ENCODE data around the gene SLA2.

The SLA2 gene

DNA sequence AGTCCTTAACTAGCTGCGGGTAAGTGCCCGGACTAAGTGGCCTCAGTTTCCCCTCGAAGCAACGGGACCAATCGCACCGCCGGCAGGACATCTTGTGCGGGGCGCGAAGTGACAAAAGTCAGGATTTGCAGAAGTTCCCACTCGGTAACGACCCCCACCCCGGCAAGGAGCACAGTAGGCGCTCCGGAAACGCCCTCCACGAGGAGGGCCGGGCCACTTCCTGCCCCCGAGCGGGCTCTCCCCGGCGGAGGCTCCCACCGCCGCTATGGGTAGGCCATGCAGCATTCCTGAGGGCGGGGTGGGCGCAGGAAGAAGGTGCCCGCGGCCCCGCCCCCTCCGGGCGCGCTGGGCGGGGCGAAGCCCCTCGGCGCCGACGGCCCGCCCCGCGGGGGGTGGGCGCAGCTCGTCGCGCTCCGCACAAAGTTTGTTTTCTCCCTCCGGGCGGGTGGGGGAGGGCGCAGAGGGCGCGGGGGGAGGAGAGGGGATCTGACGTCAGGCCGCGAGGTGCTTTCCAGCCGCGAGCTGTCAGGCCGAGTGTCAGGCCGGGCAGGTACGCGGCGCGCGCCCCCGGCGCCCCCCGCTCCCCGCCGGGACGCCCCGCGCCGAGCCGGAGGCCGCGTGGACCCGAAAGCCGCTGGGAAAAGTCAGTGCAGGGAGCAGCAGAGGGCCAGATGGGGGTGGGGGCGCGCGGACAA is 72.7 kb downstream of the SLA2 start, which contains the start of gene TGIF2:
Gene TGIF2 (plus strand): TSS at position 495 of the 695 bp plus-strand sequence. CDS start 5,178 bp downstream, outside the sequence.
- DNase-seq = peak; percentile 95

DNA sequence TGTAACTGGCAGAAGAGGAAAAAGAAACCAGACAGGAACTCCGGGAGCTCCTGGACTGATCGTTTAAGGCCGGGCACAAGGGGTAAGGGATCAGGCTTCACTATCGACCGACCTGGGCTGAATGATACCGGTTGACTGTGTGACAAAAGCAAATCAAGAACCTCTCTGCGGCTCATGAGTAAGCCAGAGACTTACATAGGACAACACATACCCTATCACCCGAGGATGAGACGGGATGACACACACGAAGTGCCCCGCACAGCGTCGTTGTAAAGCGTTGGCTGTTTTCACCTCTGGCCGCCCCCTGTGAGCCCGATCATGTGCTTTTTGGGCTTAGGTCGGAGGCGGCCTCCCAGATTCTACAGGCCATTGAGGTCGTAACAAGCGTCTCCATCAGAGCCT is 73.3 kb downstream of the SLA2 start:
- peak; percentile 73 to 76 for DNase-seq

GRCh38 chr20:36571564-36572504 is 74.2 kb downstream of the SLA2 start:
- DNase-seq = no peak

DNA sequence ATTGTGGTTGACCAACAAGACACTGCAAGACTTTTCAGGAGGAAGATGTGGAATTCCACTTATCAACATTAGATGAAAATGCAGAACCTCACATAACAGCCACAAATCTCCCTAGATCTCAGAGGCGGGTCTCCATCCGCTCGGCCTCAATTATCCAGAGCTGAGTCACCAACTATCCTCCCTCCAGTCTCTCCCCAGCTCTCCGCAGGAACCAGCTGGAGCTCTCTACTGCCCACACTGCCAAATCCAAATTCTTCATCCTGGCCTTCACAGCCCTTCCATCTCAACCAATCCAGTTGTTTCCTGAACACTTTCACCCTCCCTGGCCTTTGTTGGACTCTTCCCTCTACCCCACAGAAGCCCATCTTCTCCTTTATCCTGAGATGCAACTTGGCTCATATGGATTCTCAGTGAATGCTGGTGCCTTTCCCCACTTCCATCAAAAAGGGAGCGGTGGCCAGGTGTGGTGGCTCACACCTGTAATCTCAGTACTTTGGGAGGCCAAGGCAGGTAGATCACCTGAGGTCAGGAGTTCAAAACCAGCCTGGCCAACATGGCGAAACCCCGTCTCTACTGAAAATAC is 76.1 kb downstream of the SLA2 start:
- DNase-seq = no peak

DNA sequence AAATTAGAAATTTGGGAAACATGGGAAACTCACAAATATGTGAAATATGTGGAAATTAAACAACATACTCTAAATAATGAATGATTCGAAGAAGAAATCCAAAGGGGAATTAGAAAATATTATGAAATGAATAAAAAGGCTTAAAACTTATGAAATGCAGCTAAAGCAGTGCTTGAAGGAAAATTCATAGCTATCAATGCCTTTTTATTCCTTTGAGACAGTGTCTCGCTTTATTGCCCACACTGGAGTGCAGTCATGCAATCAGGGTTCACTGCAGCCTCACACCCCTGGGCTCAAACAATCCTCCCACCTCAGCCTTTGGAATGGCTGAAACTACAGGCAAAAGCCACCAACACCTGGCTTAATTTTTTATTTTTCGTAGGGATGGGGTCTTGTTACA is 80.5 kb downstream of the SLA2 start:
- no peak for DNase-seq

DNA sequence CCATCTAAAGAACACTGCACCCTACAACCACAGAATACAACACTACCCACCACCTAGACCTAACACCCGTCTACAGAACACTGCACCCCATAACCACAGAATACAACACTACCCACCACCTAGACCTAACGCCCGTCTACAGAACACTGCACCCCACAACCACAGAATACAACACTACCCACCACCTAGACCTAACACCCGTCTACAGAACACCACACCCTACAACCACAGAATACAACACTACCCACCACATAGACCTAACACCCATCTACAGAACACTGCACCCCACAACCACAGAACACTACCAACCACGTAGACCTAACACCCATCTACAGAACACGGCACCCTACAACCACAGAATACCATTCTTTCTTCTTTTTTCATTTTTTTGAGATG is 81.3 kb downstream of the SLA2 start:
- peak; percentile 42 to 58 for DNase-seq

DNA sequence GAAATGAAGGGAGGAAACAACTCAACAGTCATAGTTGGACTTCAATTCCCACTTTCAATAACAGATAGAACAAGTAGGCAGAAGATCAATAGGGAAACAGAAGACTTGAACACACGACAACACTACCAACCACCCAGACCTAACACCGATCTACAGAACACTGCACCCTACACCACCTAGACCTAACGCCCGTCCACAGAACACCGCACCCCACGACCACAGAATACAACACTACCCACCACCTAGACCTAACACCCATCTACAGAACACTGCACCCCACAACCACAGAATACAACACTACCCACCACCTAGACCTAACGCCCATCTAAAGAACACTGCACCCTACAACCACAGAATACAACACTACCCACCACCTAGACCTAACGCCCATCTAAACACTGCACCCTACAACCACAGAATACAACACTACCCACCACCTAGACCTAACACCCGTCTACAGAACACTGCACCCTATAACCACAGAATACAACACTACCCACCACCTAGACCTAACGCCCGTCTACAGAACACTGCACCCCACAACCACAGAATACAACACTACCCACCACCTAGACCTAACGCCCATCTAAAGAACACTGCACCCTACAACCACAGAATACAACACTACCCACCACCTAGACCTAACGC is 81.8 kb downstream of the SLA2 start:
- peak; percentile 26 to 36 for DNase-seq

- no peak for DNase-seq
These were observed 82.6 kb downstream of the SLA2 start for GRCh38 chr20:36563374-36563773.

DNA sequence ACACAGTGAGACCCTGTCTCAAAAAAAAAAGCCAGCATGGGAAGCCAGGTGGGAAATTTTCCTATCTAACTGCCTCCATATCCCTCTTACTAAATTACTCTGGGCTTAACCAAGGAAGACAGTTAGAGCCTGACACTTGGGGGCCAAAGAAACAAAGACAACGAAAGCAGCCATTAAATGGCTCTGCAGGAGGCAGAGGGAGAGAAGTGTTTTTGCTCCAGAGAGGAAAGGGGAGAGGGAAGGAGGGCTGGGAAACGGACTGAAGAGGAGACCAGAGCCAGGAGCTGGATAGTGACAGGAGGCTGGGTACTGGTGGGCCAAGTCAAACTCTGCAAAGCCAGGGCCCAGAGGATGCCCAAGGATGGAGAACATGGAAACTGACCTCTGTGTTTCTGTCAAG is 83.3 kb downstream of the SLA2 start:
- no peak for DNase-seq

Data from CD4-positive, alpha-beta T cell treated with Interleukin-4 for 1 hour (primary cell).